Panc1 (cell line): ENCODE measurements around the gene DFFB. TPM values are rescaled to one million over a fixed set of nuclear protein-coding genes. Genes with fewer than 3 reads are reported as not detected.

Source experiments
- ATAC-seq: fragments of 200-7000 bp; cut with Tn5 transposase; 2 replicates; pipeline ENCODE4 v1.9.1; 2020; ENCODE audit warnings: mild to moderate bottlenecking, moderate library complexity
- BruUV-seq: library from RNA; stranded (reverse); fragments of 400-500 nt; replicated peaks from 2 replicates; lab custom pipeline; 2021; lab: Mats Ljungman, UMichigan
- CTCF ChIA-PET: fragments of 300-600 bp; sonication (Branson Sonifier 250); formaldehyde crosslinking; loops from one replicate; lab custom pipeline; 2022; ENCODE audit warnings: antibody characterized with exemption; lab: Charles Lee
- POLR2A ChIA-PET: fragments of 300-600 bp; sonication (Branson Sonifier 250); formaldehyde crosslinking; loops from one replicate; lab custom pipeline; 2022; ENCODE audit warnings: antibody characterized with exemption; lab: Charles Lee
- DNase-seq: peaks from one replicate; pipeline ENCODE4 v3.0.0-alpha.2; 2010; ENCODE audit warnings: low read depth, low spot score
- H3K27ac ChIP-seq: 2 replicates; pipeline ENCODE4 v1.5.1; 2011; ENCODE audit warnings: mild to moderate bottlenecking, low read length, inconsistent platforms
- H3K27me3 ChIP-seq: fragments of 200-500 bp; sonication (Bioruptor generic); 2 replicates; pipeline ENCODE4 v1.6.0; 2014; ENCODE audit warnings: low read length, inconsistent platforms; ENCODE audit not compliant: control insufficient read depth, insufficient read depth
- H3K36me3 ChIP-seq: fragments of 200-500 bp; sonication (Bioruptor generic); 2 replicates; pipeline ENCODE4 v1.5.1; 2014; ENCODE audit warnings: inconsistent platforms, mild to moderate bottlenecking, low read length, moderate library complexity; ENCODE audit not compliant: control insufficient read depth, insufficient read depth
- H3K4me1 ChIP-seq: 2 replicates; pipeline ENCODE4 v1.5.1; 2011; ENCODE audit warnings: inconsistent platforms, mild to moderate bottlenecking, low read length, moderate library complexity; ENCODE audit not compliant: control insufficient read depth, insufficient read depth
- H3K4me3 ChIP-seq, 2 experiments: 2 replicates each; pipeline ENCODE4 v1.5.1; 2011 to 2012; ENCODE audit warnings: low read depth in 2 of 2, low read length in 2 of 2, mild to moderate bottlenecking in 2 of 2, inconsistent platforms in 1 of 2, moderate library complexity in 1 of 2
- H3K9me3 ChIP-seq: fragments of 200-500 bp; sonication (Bioruptor generic); 2 replicates; pipeline ENCODE4 v1.5.1; 2014; ENCODE audit warnings: low read depth, mild to moderate bottlenecking, inconsistent platforms, low read length, moderate library complexity; ENCODE audit not compliant: control insufficient read depth, insufficient read depth
- CTCF ChIP-seq: fragments of 450-650 bp; IDR thresholded peaks from 2 replicates; pipeline ENCODE4 v1.5.1; 2017; ENCODE audit warnings: mild to moderate bottlenecking
- POLR2AphosphoS5 ChIP-seq: IDR thresholded peaks from 2 replicates; pipeline ENCODE4 v1.6.1; 2012; ENCODE audit warnings: mild to moderate bottlenecking, low read depth, low read length, moderate library complexity
- REST ChIP-seq, 2 experiments: IDR thresholded peaks; 2 replicates each; pipeline ENCODE4 v1.6.1; 2011 to 2012; ENCODE audit warnings: low read depth in 2 of 2, control low read depth in 1 of 2, low read length in 1 of 2, mild to moderate bottlenecking in 1 of 2, moderate library complexity in 1 of 2; ENCODE audit not compliant: insufficient read depth in 1 of 2
- SIN3A ChIP-seq: IDR thresholded peaks from 2 replicates; pipeline ENCODE4 v1.6.1; 2012; ENCODE audit warnings: low read depth, mild to moderate bottlenecking, low read length, moderate library complexity, borderline replicate concordance; ENCODE audit not compliant: insufficient read depth
- TCF7L2 ChIP-seq: IDR thresholded peaks from 2 replicates; pipeline ENCODE4 v1.6.1; 2011; ENCODE audit warnings: mild to moderate bottlenecking, low read depth, low read length, inconsistent platforms
- in situ Hi-C: cut with HindIII; loops from 2 replicates; pipeline ENCODE4 v1.10.0; 2016; ENCODE audit warnings: low sequenced_read_pairs, low pct_unique_long_range_greater_than_20kb
- intact Hi-C: fragments of 100-400 bp; cut with micrococcal nuclease; formaldehyde crosslinking; loops from one replicate; pipeline ENCODE4 v1.10.0; 2022; ENCODE audit not compliant: unreplicated experiment
- total RNA-seq: library from RNA; stranded (reverse); gene quantifications from one replicate; pipeline ENCODE4 v1.2.1, GENCODE V29; 2021; ENCODE audit not compliant: unreplicated experiment

DFFB gene
- total RNA-seq, 1 experiment from 2014 or later: 3.0 TPM

- no peak for DNase-seq
- Histone ChIP-seq H3K9me3 (no peaks in the 10 kb centered on the region), H3K36me3 (peaks cover 2% of the 10 kb centered on the region; the same call in 1 of the 2 replicates), H3K4me1 (peaks cover 12% of the 10 kb centered on the region), H3K4me3 (peak overlapping the region; percentile 65 to 78), H3K27ac (peak overlapping the region; percentile 64), H3K27me3 (no peaks in the 10 kb centered on the region)
- intact Hi-C loops: loop anchor here (1.0 kb wide), 1 partner anchor 43 kb away; the partner anchor contains the start of gene C1orf174
- in situ Hi-C loops: no loop called here
- BruUV-seq: no TSS peak
- ATAC-seq: no peak; the same call in 1 of the 2 replicates
- TF ChIP-seq POLR2AphosphoS5: no peak
- TF ChIP-seq CTCF: no peak
- no peak for TF ChIP-seq REST (IDR thresholded peaks at IDR 0.05; ENCODE audit: insufficient read depth in 1 of 2, low read depth in 2 of 2, low read length in 1 of 2)
- TF ChIP-seq SIN3A: no peak
- TF ChIP-seq TCF7L2: no peak
- ChIA-PET CTCF (interaction anchor here (0.6 to 1.1 kb wide), 2 partner anchors 9 to 29 kb away, joined by 3 to 10 read pairs; no protein-coding TSS in a partner anchor), POLR2A (no interaction called here)
Measured at GRCh38 chr1:3857791-3858129, 484 bp downstream of the DFFB start.

- intact Hi-C loops: no loop called here
- no peak for TF ChIP-seq SIN3A
- H3K27me3 ChIP-seq: no peaks in the 10 kb centered on the region
- H3K4me1 ChIP-seq: peaks cover 12% of the 10 kb centered on the region
- no peaks in the 10 kb centered on the region for H3K9me3 ChIP-seq
- no peak overlapping the region; the same call in 1 of the 2 replicates for H3K27ac ChIP-seq
- ATAC-seq: peak; percentile 30; the same call in 1 of the 2 replicates
- H3K4me3 ChIP-seq: peak overlapping the region; percentile 65 to 78
- POLR2A ChIA-PET: no interaction called here
- in situ Hi-C loops: no loop called here
- no TSS peak for BruUV-seq
- CTCF ChIA-PET: interaction anchor here (0.6 kb wide), 1 partner anchor 10 kb away, joined by 10 read pairs; no protein-coding TSS in a partner anchor
- H3K36me3 ChIP-seq: peaks cover 2% of the 10 kb centered on the region; the same call in 1 of the 2 replicates
- DNase-seq: no peak
Measured at GRCh38 chr1:3858231-3858981, 1.1 kb downstream of the DFFB start.
